HepG2 (cell line): ENCODE data around the gene CCM2. TPM values are rescaled to one million over a fixed set of nuclear protein-coding genes. Genes with fewer than 3 reads are reported as not detected.

Experiments
- ATAC-seq: fragments of 200-7000 bp; cut with Tn5 transposase; 3 replicates; pipeline ENCODE4 v1.9.1; 2020; ENCODE audit warnings: mild to moderate bottlenecking, moderate library complexity
- BruUV-seq: library from RNA; stranded (reverse); fragments of 400-500 nt; replicated peaks from 2 replicates; lab custom pipeline; 2021; lab: Mats Ljungman, UMichigan
- CTCF ChIA-PET: fragments of 300-600 bp; formaldehyde crosslinking; extraction: SDS; loops from one replicate; lab custom pipeline; 2021; ENCODE audit warnings: low total read pairs, inconsistent platforms, low intra/inter-chr PET ratio; lab: Yijun Ruan, JAX
- POLR2A ChIA-PET: fragments of 350-600 bp; sonication (Branson Sonifier 250); formaldehyde crosslinking; loops from one replicate; lab custom pipeline; 2020; ENCODE audit warnings: antibody characterized with exemption, inconsistent platforms; lab: Yijun Ruan, JAX
- DNase-seq: peaks from one replicate; pipeline ENCODE4 v3.0.0-alpha.2; 2015; ENCODE audit warnings: low spot score
- FAIRE-seq: peaks from 3 replicates; lab custom pipeline; 2011; peaks lifted over from hg19 to GRCh38; lab: Jason Lieb, UNC
- H2AFZ ChIP-seq: one replicate; pipeline ENCODE4 v1.6.1; 2011; ENCODE audit warnings: low read length, inconsistent platforms
- H3K27ac ChIP-seq: fragments of 300-600 bp; 3 replicates; pipeline ENCODE4 v1.8.0; 2011; ENCODE audit warnings: mixed run types, mild to moderate bottlenecking, mixed read lengths, low read length, inconsistent platforms; ENCODE audit not compliant: insufficient read depth; ENCODE audit errors: extremely low read length
- H3K27me3 ChIP-seq, 2 experiments: fragments of 200-600 bp in 1 of 2; 2 replicates in 1 of 2; 3 replicates in 1 of 2; pipeline versions ENCODE4 v1.6.0 to v1.8.0; 2011; ENCODE audit warnings: low read length in 2 of 2, mild to moderate bottlenecking in 2 of 2, moderate library complexity in 2 of 2, inconsistent platforms in 1 of 2; ENCODE audit not compliant: insufficient read depth in 2 of 2, control insufficient read depth in 1 of 2
- H3K36me3 ChIP-seq, 2 experiments: fragments of 200-600 bp in 1 of 2; replicated peaks in 1 of 2; 2 replicates in 1 of 2; 3 replicates in 1 of 2; pipeline versions ENCODE4 v1.5.1 to v1.8.0; 2011; ENCODE audit warnings: low read length in 2 of 2, inconsistent platforms in 1 of 2; ENCODE audit not compliant: insufficient read depth in 2 of 2, control insufficient read depth in 1 of 2
- H3K4me1 ChIP-seq: 2 replicates; pipeline ENCODE4 v1.5.1; 2012; ENCODE audit warnings: low read length, inconsistent platforms; ENCODE audit not compliant: insufficient read depth
- H3K4me2 ChIP-seq: 2 replicates; pipeline ENCODE4 v1.6.0; 2011; ENCODE audit warnings: low read depth, low read length, inconsistent platforms
- H3K4me3 ChIP-seq, 3 experiments: fragments of 200-600 bp in 1 of 3; sonication (generic), shearing (Covaris generic) in 1 of 3; replicated peaks in 1 of 3; 2 replicates each; pipeline ENCODE4 v1.5.1; 2011 to 2016; ENCODE audit warnings: low read length in 3 of 3, inconsistent platforms in 2 of 3, low read depth in 2 of 3, mild to moderate bottlenecking in 2 of 3, control low read depth in 1 of 3, mixed read lengths in 1 of 3; ENCODE audit not compliant: insufficient read depth in 1 of 3
- H3K79me2 ChIP-seq: one replicate; pipeline ENCODE4 v1.6.1; 2011; ENCODE audit warnings: low read length, inconsistent platforms; ENCODE audit not compliant: insufficient read depth
- H3K9ac ChIP-seq: 2 replicates; pipeline ENCODE4 v1.6.0; 2011; ENCODE audit warnings: mild to moderate bottlenecking, low read depth, low read length, inconsistent platforms; ENCODE audit not compliant: insufficient read depth
- H3K9me3 ChIP-seq: 2 replicates; pipeline ENCODE4 v1.5.1; 2012; ENCODE audit warnings: mild to moderate bottlenecking, low read length
- H4K20me1 ChIP-seq: 2 replicates; pipeline ENCODE4 v1.6.0; 2011; ENCODE audit warnings: inconsistent platforms, mild to moderate bottlenecking, low read length, moderate library complexity; ENCODE audit not compliant: insufficient read depth
- ATF7-NPFF ChIP-seq: sonication (generic); formaldehyde crosslinking; IDR thresholded peaks from 2 replicates; pipeline ENCODE4 v1.8.1; 2023; ENCODE audit warnings: mild to moderate bottlenecking, low read depth, missing genetic modification reagents, moderate library complexity
- CHD2 ChIP-seq: IDR thresholded peaks from 2 replicates; pipeline ENCODE4 v1.6.1; 2011; ENCODE audit warnings: low read depth, low read length, improper control_type of control experiment
- DR1 ChIP-seq: sonication (generic); formaldehyde crosslinking; IDR thresholded peaks from 2 replicates; pipeline ENCODE4 v1.8.0; 2021; ENCODE audit warnings: mild to moderate bottlenecking, missing genetic modification reagents, inconsistent platforms
- EP300 ChIP-seq, 3 experiments: sonication (generic) in 1 of 3; formaldehyde crosslinking in 1 of 3; IDR thresholded peaks; 2 replicates each; pipeline versions ENCODE4 v1.5.1 to v1.6.1; 2011 to 2020; ENCODE audit warnings: low read depth in 2 of 3, low read length in 2 of 3, borderline replicate concordance in 1 of 3, improper control_type of control experiment in 1 of 3, mild to moderate bottlenecking in 1 of 3, missing genetic modification reagents in 1 of 3, moderate library complexity in 1 of 3
- HNRNPH1 ChIP-seq: fragments of 200-400 bp; formaldehyde crosslinking; optimal IDR thresholded peaks from 2 replicates; pipeline ENCODE3; 2017; ENCODE audit warnings: mild to moderate bottlenecking, low read depth, low read length
- ISX ChIP-seq: sonication (generic); formaldehyde crosslinking; conservative IDR thresholded peaks from 2 replicates; pipeline ENCODE4 v1.5.0; 2020; ENCODE audit warnings: missing genetic modification reagents
- KDM6A ChIP-seq: IDR thresholded peaks from 2 replicates; pipeline ENCODE4 v1.6.1; 2016; ENCODE audit warnings: low read depth
- MED1 ChIP-seq: sonication (generic); formaldehyde crosslinking; IDR thresholded peaks from 2 replicates; pipeline ENCODE4 v1.4.0; 2020; ENCODE audit warnings: missing genetic modification reagents
- ZBTB38 ChIP-seq: sonication (generic); formaldehyde crosslinking; IDR thresholded peaks from 2 replicates; pipeline ENCODE4 v1.5.1; 2020; ENCODE audit warnings: mild to moderate bottlenecking, missing genetic modification reagents
- WGBS: methylation state at CpG from one replicate; pipeline ENCODE4 v1.1.6; 2017; ENCODE audit warnings: low lambda C conversion rate; 5-methylcytosine and 5-hydroxymethylcytosine counted together
- in situ Hi-C: cut with HindIII; loops from 2 replicates; pipeline ENCODE4 v1.10.0; 2017; ENCODE audit warnings: low pct_unique_long_range_greater_than_20kb; ENCODE audit not compliant: extremely low pct_ligation_motif_present
- intact Hi-C: fragments of 100-400 bp; cut with micrococcal nuclease; formaldehyde crosslinking; loops from one replicate; pipeline ENCODE4 v1.10.0; 2022; ENCODE audit not compliant: unreplicated experiment
- polyA plus RNA-seq, 8 experiments: library from polyadenylated mRNA; depleted of rRNA in 3 of 8; stranded (reverse) in 7 of 8; unstranded in 1 of 8; fragments of >200 nt; fragmentation: Illumina TruSeq in 4 of 8; extraction: Trizol in 4 of 8; gene quantifications; 2 replicates each; pipeline versions ENCODE4 v1.2.1 to v1.2.3, GENCODE V29; 2011 to 2016; ENCODE audit warnings: low read depth in 4 of 8, missing spikeins in 1 of 8, mixed read lengths in 1 of 8; ENCODE audit not compliant: insufficient read depth in 1 of 8
- total RNA-seq, 5 experiments: library from RNA; depleted of rRNA; stranded (reverse); fragments of >200 nt; fragmentation: Illumina TruSeq; extraction: Trizol; gene quantifications; 2 replicates each; pipeline ENCODE4 v1.2.3, GENCODE V29; 2016; ENCODE audit warnings: low read depth in 1 of 5
- TF ChIP-seq, protein P1 (sequence below): sonication (generic); formaldehyde crosslinking; IDR thresholded peaks from 2 replicates; pipeline ENCODE4; 2020; ENCODE audit warnings: missing genetic modification reagents, mild to moderate bottlenecking, borderline replicate concordance
- TF ChIP-seq, protein P2 (sequence below): sonication (generic); formaldehyde crosslinking; IDR thresholded peaks from 2 replicates; pipeline ENCODE4 v1.4.0; 2020; ENCODE audit warnings: missing genetic modification reagents, borderline replicate concordance
- TF ChIP-seq, protein P3 (sequence below): sonication (generic); formaldehyde crosslinking; IDR thresholded peaks from 2 replicates; pipeline ENCODE4 v1.5.0; 2020; ENCODE audit warnings: missing genetic modification reagents, mild to moderate bottlenecking, borderline replicate concordance
- TF ChIP-seq, protein P4 (sequence below): sonication (generic); formaldehyde crosslinking; IDR thresholded peaks from 2 replicates; pipeline ENCODE4 v1.8.1; 2023; ENCODE audit warnings: mild to moderate bottlenecking, missing genetic modification reagents, borderline replicate concordance

CCM2 gene
- total and polyA plus RNA-seq, 2 of the 13 experiments (the other 11 are each of a cell fraction or from before 2014, with no cell fraction given), result 13.7 to 15.8 TPM

DNA sequence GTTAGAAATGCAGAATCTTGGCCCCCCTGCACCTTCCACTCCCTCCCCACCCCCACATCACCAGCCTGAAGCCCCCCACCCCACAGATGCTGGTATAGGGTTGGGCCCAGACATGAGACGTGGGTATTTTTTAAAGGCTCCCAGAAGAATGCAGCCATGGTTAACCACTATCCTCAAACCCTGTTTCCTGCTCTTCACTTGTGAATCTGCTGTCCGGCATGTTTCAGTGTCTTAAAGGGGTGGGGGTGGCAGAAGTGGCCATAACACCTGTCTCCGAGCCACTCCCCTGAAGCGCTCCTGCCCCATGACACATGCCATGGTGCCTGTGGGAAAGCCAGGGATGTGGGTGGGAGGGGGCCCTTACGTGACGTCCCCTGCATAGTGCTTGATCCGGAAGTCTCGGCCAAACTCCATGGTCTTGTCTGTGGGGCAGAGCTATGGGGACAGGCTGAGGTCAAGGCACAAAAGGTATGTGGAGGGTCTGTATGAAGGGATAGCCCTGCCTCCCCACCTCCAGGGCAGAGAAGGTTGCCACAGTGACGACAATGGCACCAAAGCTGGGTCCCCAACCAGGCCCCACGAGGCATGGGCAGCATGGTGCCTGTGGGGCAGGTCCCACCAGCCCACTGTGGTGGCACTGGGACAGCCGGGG lies 30.8 kb upstream of the CCM2 start:
- in situ Hi-C loops (loop anchor here (5.0 to 25.0 kb wide), 2 partner anchors 168 to 293 kb away; no protein-coding TSS in a partner anchor), intact Hi-C loops (no loop called here)
- no TSS peak for BruUV-seq
- Histone ChIP-seq H3K27ac (no peak overlapping the region), H3K36me3 (no peaks in the 10 kb centered on the region), H3K79me2 (no peaks in the 10 kb centered on the region), H4K20me1 (no peaks in the 10 kb centered on the region), H3K27me3 (no peaks in the 10 kb centered on the region), H3K4me3 (no peak overlapping the region), H3K9me3 (no peaks in the 10 kb centered on the region), H3K4me1 (peaks cover 73% of the 10 kb centered on the region), H2AFZ (no peak overlapping the region), H3K4me2 (no peak overlapping the region), H3K9ac (no peak overlapping the region)
- ATAC-seq (no peak), DNase-seq (no peak), FAIRE-seq (no peak)
- POLR2A ChIA-PET, result no interaction called here
- CTCF ChIA-PET, result interaction anchor here (5.0 kb wide), 1 partner anchor 166 kb away, joined by 35 read pairs; no protein-coding TSS in a partner anchor
- TF ChIP-seq ZBTB38 (no peak), MED1 (CRISPR knock-in tag) (no peak), EP300 (IDR thresholded peaks at IDR 0.05; ENCODE audit: low read depth in 2 of 2, low read length in 2 of 2) (no peak), EP300 (CRISPR knock-in tag; IDR thresholded peaks at IDR 0.05; ENCODE audit: borderline replicate concordance) (no peak), DR1 (no peak), HNRNPH1 (no peak), ATF7-NPFF (CRISPR knock-in tag) (no peak), ISX (no peak), CHD2 (no peak), KDM6A (CRISPR knock-in tag) (no peak)
- TF ChIP-seq, protein P1, sequence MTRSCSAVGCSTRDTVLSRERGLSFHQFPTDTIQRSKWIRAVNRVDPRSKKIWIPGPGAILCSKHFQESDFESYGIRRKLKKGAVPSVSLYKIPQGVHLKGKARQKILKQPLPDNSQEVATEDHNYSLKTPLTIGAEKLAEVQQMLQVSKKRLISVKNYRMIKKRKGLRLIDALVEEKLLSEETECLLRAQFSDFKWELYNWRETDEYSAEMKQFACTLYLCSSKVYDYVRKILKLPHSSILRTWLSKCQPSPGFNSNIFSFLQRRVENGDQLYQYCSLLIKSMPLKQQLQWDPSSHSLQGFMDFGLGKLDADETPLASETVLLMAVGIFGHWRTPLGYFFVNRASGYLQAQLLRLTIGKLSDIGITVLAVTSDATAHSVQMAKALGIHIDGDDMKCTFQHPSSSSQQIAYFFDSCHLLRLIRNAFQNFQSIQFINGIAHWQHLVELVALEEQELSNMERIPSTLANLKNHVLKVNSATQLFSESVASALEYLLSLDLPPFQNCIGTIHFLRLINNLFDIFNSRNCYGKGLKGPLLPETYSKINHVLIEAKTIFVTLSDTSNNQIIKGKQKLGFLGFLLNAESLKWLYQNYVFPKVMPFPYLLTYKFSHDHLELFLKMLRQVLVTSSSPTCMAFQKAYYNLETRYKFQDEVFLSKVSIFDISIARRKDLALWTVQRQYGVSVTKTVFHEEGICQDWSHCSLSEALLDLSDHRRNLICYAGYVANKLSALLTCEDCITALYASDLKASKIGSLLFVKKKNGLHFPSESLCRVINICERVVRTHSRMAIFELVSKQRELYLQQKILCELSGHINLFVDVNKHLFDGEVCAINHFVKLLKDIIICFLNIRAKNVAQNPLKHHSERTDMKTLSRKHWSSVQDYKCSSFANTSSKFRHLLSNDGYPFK (CRISPR knock-in tag), result no peak
- TF ChIP-seq, protein P2, sequence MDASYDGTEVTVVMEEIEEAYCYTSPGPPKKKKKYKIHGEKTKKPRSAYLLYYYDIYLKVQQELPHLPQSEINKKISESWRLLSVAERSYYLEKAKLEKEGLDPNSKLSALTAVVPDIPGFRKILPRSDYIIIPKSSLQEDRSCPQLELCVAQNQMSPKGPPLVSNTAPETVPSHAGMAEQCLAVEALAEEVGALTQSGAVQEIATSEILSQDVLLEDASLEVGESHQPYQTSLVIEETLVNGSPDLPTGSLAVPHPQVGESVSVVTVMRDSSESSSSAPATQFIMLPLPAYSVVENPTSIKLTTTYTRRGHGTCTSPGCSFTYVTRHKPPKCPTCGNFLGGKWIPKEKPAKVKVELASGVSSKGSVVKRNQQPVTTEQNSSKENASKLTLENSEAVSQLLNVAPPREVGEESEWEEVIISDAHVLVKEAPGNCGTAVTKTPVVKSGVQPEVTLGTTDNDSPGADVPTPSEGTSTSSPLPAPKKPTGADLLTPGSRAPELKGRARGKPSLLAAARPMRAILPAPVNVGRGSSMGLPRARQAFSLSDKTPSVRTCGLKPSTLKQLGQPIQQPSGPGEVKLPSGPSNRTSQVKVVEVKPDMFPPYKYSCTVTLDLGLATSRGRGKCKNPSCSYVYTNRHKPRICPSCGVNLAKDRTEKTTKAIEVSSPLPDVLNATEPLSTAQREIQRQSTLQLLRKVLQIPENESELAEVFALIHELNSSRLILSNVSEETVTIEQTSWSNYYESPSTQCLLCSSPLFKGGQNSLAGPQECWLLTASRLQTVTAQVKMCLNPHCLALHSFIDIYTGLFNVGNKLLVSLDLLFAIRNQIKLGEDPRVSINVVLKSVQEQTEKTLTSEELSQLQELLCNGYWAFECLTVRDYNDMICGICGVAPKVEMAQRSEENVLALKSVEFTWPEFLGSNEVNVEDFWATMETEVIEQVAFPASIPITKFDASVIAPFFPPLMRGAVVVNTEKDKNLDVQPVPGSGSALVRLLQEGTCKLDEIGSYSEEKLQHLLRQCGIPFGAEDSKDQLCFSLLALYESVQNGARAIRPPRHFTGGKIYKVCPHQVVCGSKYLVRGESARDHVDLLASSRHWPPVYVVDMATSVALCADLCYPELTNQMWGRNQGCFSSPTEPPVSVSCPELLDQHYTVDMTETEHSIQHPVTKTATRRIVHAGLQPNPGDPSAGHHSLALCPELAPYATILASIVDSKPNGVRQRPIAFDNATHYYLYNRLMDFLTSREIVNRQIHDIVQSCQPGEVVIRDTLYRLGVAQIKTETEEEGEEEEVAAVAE (CRISPR knock-in tag), result no peak
- TF ChIP-seq, protein P3, sequence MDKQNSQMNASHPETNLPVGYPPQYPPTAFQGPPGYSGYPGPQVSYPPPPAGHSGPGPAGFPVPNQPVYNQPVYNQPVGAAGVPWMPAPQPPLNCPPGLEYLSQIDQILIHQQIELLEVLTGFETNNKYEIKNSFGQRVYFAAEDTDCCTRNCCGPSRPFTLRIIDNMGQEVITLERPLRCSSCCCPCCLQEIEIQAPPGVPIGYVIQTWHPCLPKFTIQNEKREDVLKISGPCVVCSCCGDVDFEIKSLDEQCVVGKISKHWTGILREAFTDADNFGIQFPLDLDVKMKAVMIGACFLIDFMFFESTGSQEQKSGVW (CRISPR knock-in tag), result no peak
- TF ChIP-seq, protein P4, sequence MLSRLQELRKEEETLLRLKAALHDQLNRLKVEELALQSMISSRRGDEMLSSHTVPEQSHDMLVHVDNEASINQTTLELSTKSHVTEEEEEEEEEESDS (CRISPR knock-in tag), result no peak
- 81% methylated on average over 4 of the region's 11 CpGs for WGBS
